Erythroblast (primary cell): Measurements from ENCODE around the gene SMIM28.

Source experiments
- GATA1 ChIP-seq: IDR thresholded peaks from 2 replicates; pipeline ENCODE4 v1.6.1; 2011; ENCODE audit warnings: low read depth, mild to moderate bottlenecking, control low read depth, low read length, moderate library complexity
- POLR2A ChIP-seq: IDR thresholded peaks from 2 replicates; pipeline ENCODE4 v1.6.1; 2011; ENCODE audit warnings: mild to moderate bottlenecking, low read length

DNA sequence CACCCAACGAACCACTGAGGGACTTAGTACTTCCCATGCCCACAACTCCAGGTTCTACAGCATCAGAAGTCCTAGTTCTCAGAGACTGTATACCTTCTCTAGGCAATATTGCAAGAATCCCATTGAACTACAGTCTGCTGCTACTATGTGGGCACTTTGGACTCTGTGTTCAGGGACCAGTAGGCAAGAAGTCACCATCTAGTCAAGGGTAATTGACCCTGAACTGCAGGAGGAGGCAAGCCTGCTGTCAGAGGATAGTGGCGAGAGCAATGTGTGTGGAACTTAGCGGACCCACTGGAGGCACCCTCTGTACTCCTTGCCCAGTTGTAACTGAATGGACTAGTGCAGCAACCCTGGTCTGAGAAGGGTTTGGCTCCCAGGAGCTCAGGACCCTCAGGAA, 42.1 kb downstream of the SMIM28 start:
- no peak for TF ChIP-seq POLR2A
- TF ChIP-seq GATA1: no peak
